Stimulated activated CD8-positive, alpha-beta memory T cell treated with anti-CD3 and anti-CD28 coated beads, Interleukin-7, amount 100 ng/mL, for 1 hour (primary cell): ENCODE data around the gene PLB1.

ENCODE experiments used
- DNase-seq, 2 donors: peaks; one replicate each; pipeline ENCODE4 v3.0.0-alpha.2; 2020; ENCODE audit warnings: low read depth in 2 of 2

Gene PLB1

GRCh38 chr2:28689771-28690170 is 193.9 kb downstream of the PLB1 start:
- no peak for DNase-seq

- no peak for DNase-seq
These were observed 196.6 kb downstream of the PLB1 start for GRCh38 chr2:28692411-28692810.

- no peak for DNase-seq
These were observed 197.4 kb downstream of the PLB1 start for GRCh38 chr2:28693223-28693622.
